ENCODE results near the gene ACTR3. TPM values are rescaled to one million over a fixed set of nuclear protein-coding genes. Genes with fewer than 3 reads are reported as not detected.
"Not testable (repeated sequence)": the region's sequence is repeated elsewhere in the genome, so short reads cannot be mapped to it uniquely, and the experiment has no call there.

Gene ACTR3
- total and polyA plus RNA-seq, 2 donors (not counting 1 experiment from before 2014, with no cell fraction given), result 64.3 to 249 TPM

DNA sequence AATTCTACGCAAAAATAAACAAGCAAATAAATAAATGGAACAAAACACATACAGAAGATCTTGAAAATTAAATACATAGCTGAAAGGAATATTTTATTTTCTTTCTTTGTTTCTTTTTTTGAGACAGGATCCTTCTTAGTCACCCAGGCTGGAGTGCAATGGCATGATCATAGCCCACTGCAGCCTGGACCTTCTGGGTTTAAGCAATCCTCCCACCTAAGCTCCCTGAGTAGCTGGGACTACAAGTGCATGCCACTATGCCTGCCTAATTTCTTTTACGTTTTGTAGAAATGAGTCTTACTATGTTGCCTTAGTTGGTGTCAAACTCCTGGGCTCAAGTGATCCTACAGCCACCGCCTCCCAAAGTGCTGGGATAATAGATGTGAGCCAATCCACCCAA, 44.6 kb upstream of the ACTR3 start:
- Histone ChIP-seq H3K79me2 (ENCODE audit: control insufficient read depth, insufficient read depth, low read length) (no peaks in the 10 kb centered on the region), H3K27me3 (replicated peaks in 1 of 4; ENCODE audit: control extremely low read depth in 1 of 4, control insufficient read depth in 3 of 4, insufficient read depth in 4 of 4, low read length in 3 of 4) (no peaks in the 10 kb centered on the region), H3K27ac (ENCODE audit: low read length in 2 of 2) (no peak overlapping the region), H3K36me3 (replicated peaks in 1 of 2; ENCODE audit: control extremely low read depth in 1 of 2, control insufficient read depth in 1 of 2, extremely low read depth in 1 of 2, insufficient read depth in 2 of 2, low read length in 1 of 2) (peaks cover 0 to 2% of the 10 kb centered on the region in 2 experiments), H2AFZ (ENCODE audit: insufficient read depth, low read depth, low read length, poor library complexity, severe bottlenecking) (no peak overlapping the region), H3K9ac (ENCODE audit: low read length) (no peak overlapping the region), H3K4me2 (replicated peaks; ENCODE audit: low read depth, low read length, poor library complexity, severe bottlenecking) (no peak overlapping the region), H3K9me3 (ENCODE audit: control extremely low read depth in 1 of 3, control insufficient read depth in 2 of 3, insufficient read depth in 1 of 3, low read length in 2 of 3) (no peaks in the 10 kb centered on the region), H3K4me1 (ENCODE audit: control insufficient read depth in 2 of 2, insufficient read depth in 2 of 2, low read length in 2 of 2) (no peaks in the 10 kb centered on the region), H4K20me1 (ENCODE audit: control insufficient read depth, insufficient read depth, low read length, poor library complexity, severe bottlenecking) (no peaks in the 10 kb centered on the region), H3K4me3 (ENCODE audit: control extremely low read depth in 1 of 5, extremely low read depth in 1 of 5, insufficient read depth in 1 of 5, low read depth in 2 of 5, low read length in 4 of 5) (no peak overlapping the region)
- no CpG with 5 or more reads among the region's 3 CpGs for WGBS (ENCODE audit: insufficient coverage)
- H3K27me3 Mint-ChIP-seq, result no peaks in the 10 kb centered on the region
- intact Hi-C loops (cut with micrococcal nuclease), result no loop called here
- no peak for TF ChIP-seq EZH2 (IDR thresholded peaks at IDR 0.05; ENCODE audit: borderline replicate concordance, insufficient read depth, low read depth, low read length, poor library complexity, severe bottlenecking)
- TF ChIP-seq, protein P1, sequence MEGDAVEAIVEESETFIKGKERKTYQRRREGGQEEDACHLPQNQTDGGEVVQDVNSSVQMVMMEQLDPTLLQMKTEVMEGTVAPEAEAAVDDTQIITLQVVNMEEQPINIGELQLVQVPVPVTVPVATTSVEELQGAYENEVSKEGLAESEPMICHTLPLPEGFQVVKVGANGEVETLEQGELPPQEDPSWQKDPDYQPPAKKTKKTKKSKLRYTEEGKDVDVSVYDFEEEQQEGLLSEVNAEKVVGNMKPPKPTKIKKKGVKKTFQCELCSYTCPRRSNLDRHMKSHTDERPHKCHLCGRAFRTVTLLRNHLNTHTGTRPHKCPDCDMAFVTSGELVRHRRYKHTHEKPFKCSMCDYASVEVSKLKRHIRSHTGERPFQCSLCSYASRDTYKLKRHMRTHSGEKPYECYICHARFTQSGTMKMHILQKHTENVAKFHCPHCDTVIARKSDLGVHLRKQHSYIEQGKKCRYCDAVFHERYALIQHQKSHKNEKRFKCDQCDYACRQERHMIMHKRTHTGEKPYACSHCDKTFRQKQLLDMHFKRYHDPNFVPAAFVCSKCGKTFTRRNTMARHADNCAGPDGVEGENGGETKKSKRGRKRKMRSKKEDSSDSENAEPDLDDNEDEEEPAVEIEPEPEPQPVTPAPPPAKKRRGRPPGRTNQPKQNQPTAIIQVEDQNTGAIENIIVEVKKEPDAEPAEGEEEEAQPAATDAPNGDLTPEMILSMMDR (IDR thresholded peaks at IDR 0.05), result no peak
- no peak for ATAC-seq (ENCODE audit: low read depth)
- H3K9me3 Mint-ChIP-seq (ENCODE audit: insufficient read depth), result no peaks in the 10 kb centered on the region
- no peak for DNase-seq
- no peak overlapping the region for H3K27ac Mint-ChIP-seq
- no peaks in the 10 kb centered on the region for H3K4me1 Mint-ChIP-seq
- H3K4me3 Mint-ChIP-seq, result no peak overlapping the region
- CTCF ChIA-PET, result no interaction called here
- POLR2A ChIA-PET, result no interaction called here

DNA sequence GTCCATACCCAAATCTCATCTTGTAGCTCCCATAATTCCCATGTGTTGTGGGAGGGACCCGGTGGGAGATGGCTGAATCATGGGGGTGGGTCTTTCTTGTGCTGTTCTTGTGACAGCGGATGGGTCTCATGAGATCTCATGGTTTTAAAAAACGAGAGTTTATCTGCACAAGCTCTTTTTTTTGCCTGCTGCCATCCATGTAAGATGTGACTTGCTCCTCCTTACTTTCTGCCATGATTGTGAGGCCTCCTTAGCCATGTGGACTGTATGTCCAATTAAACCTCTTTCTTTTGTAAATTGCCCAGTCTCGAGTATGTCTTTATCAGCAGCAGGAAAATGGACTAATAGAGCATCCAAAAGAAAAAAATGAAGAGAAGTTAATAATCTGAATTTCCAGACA, 44.1 kb upstream of the ACTR3 start:
- H3K79me2 ChIP-seq (ENCODE audit: control insufficient read depth, insufficient read depth, low read length); H3K27me3 Mint-ChIP-seq; DNase-seq; H3K4me1 Mint-ChIP-seq; ATAC-seq (ENCODE audit: low read depth); H3K27ac Mint-ChIP-seq; H2AFZ ChIP-seq (ENCODE audit: insufficient read depth, low read depth, low read length, poor library complexity, severe bottlenecking); H3K4me2 ChIP-seq (replicated peaks; ENCODE audit: low read depth, low read length, poor library complexity, severe bottlenecking); H3K4me3 ChIP-seq (ENCODE audit: control extremely low read depth in 1 of 5, extremely low read depth in 1 of 5, insufficient read depth in 1 of 5, low read depth in 2 of 5, low read length in 4 of 5); POLR2A ChIA-PET; intact Hi-C loops (cut with micrococcal nuclease); H4K20me1 ChIP-seq (ENCODE audit: control insufficient read depth, insufficient read depth, low read length, poor library complexity, severe bottlenecking); H3K27me3 ChIP-seq (replicated peaks in 1 of 4; ENCODE audit: control extremely low read depth in 1 of 4, control insufficient read depth in 3 of 4, insufficient read depth in 4 of 4, low read length in 3 of 4); H3K36me3 ChIP-seq (replicated peaks in 1 of 2; ENCODE audit: control extremely low read depth in 1 of 2, control insufficient read depth in 1 of 2, extremely low read depth in 1 of 2, insufficient read depth in 2 of 2, low read length in 1 of 2); H3K9me3 Mint-ChIP-seq (ENCODE audit: insufficient read depth); H3K9me3 ChIP-seq (ENCODE audit: control extremely low read depth in 1 of 3, control insufficient read depth in 2 of 3, insufficient read depth in 1 of 3, low read length in 2 of 3); H3K9ac ChIP-seq (ENCODE audit: low read length); H3K4me1 ChIP-seq (ENCODE audit: control insufficient read depth in 2 of 2, insufficient read depth in 2 of 2, low read length in 2 of 2); H3K4me3 Mint-ChIP-seq; H3K27ac ChIP-seq (ENCODE audit: low read length in 2 of 2); CTCF ChIA-PET: not testable (repeated sequence)
- 83% methylated on average over 2 of the region's 4 CpGs for WGBS (ENCODE audit: insufficient coverage)
